ENCODE data around the gene RAD21L1. TPM values are rescaled to one million over a fixed set of nuclear protein-coding genes. Genes with fewer than 3 reads are reported as not detected.

RAD21L1 gene
- total and polyA plus RNA-seq, 8 donors: not detected

GRCh38 chr20:1195226-1195625, 30.6 kb upstream of the RAD21L1 start:
- Histone ChIP-seq H3K36me3 (no peaks in the 10 kb centered on the region), H3K4me1 (no peaks in the 10 kb centered on the region), H3K4me3 (no peak overlapping the region), H3K27me3 (no peaks in the 10 kb centered on the region), H3K27ac (no peak overlapping the region), H3K9me3 (no peaks in the 10 kb centered on the region)
- ATAC-seq: no peak
- TF ChIP-seq CTCF (IDR thresholded peaks at IDR 0.05): no peak
- FAIRE-seq: no peak
- DNase-seq: no peak
- 85 to 89% methylated on average over 1 of the region's 1 CpG for WGBS, 2 donors
- intact Hi-C loops (cut with DNase I): loop anchor here in 1 of 3 donors (10.0 kb wide), 1 partner anchor 380 kb away; no protein-coding TSS in a partner anchor

GRCh38 chr20:1196634-1197033, 29.2 kb upstream of the RAD21L1 start:
- Histone ChIP-seq H3K9me3 (no peaks in the 10 kb centered on the region), H3K4me3 (no peak overlapping the region), H3K27ac (no peak overlapping the region), H3K4me1 (no peaks in the 10 kb centered on the region), H3K27me3 (no peaks in the 10 kb centered on the region), H3K36me3 (no peaks in the 10 kb centered on the region)
- WGBS, 2 donors: 67 to 88% methylated on average over 2 of the region's 2 CpGs
- ATAC-seq (no peak), FAIRE-seq (no peak), DNase-seq (no peak)
- no peak for TF ChIP-seq CTCF (IDR thresholded peaks at IDR 0.05)
- intact Hi-C loops (cut with DNase I): loop anchor here in 1 of 3 donors (10.0 kb wide), 1 partner anchor 382 kb away; no protein-coding TSS in a partner anchor

DNA sequence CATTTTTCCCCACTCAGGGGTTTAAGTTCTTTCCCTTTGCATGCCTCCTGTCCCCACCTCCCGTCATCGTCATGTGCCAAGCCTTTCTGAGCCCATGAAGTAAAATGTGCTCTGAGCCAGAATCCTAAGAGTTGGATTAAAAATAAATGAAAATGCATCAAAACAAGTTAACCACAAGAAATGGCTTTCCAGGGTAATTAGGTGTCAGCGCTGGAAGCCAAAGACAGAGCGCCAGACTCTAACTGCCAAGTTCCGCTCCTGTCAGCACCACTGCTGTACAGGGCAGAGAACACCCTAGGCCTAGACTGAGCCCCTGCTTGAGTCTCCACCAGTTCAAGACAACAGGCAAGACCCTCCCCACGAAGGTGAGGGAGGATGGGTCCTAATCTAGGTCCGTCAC, 28.0 kb upstream of the RAD21L1 start:
- H3K4me1 ChIP-seq: no peaks in the 10 kb centered on the region
- 76 to 80% methylated on average over 7 of the region's 7 CpGs for whole genome bisulfite sequencing, 2 donors
- H3K4me3 ChIP-seq: no peak overlapping the region
- FAIRE-seq (no peak), ATAC-seq (no peak), DNase-seq (no peak)
- no peaks in the 10 kb centered on the region for H3K27me3 ChIP-seq
- intact Hi-C loops (cut with DNase I): loop anchor here in 1 of 3 donors (10.0 kb wide), 1 partner anchor 383 kb away; no protein-coding TSS in a partner anchor
- H3K27ac ChIP-seq: no peak overlapping the region
- H3K9me3 ChIP-seq: no peaks in the 10 kb centered on the region
- no peaks in the 10 kb centered on the region for H3K36me3 ChIP-seq
- TF ChIP-seq CTCF (IDR thresholded peaks at IDR 0.05): no peak

DNA sequence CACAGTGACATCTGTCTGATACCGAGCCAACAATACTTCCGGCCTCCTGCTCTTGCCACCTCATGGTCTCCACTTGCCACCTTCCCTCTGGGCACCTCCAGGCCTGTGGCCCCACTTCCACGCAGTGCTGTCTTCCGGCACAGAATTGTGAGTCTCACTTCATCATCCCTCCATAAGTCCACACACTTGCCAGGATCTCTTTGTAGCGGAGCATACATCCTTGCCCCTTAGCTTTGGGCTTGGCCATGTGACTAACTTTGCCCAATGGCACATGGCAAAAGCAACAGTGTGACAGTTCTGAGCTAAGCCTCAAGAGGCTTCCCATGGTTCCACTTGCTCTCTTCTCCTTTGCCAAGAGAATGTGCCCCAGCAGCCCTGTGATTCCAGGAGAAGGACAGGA, 27.1 kb upstream of the RAD21L1 start:
- TF ChIP-seq CTCF (IDR thresholded peaks at IDR 0.05): no peak
- intact Hi-C loops (cut with DNase I): loop anchor here in 1 of 3 donors (10.0 kb wide), 1 partner anchor 384 kb away; no protein-coding TSS in a partner anchor
- Histone ChIP-seq H3K36me3 (no peaks in the 10 kb centered on the region), H3K27ac (no peak overlapping the region), H3K27me3 (no peaks in the 10 kb centered on the region), H3K4me3 (no peak overlapping the region), H3K4me1 (no peaks in the 10 kb centered on the region), H3K9me3 (no peaks in the 10 kb centered on the region)
- ATAC-seq (no peak), FAIRE-seq (no peak), DNase-seq (no peak)
- 74 to 87% methylated on average over 5 of the region's 5 CpGs for WGBS, 2 donors

DNA sequence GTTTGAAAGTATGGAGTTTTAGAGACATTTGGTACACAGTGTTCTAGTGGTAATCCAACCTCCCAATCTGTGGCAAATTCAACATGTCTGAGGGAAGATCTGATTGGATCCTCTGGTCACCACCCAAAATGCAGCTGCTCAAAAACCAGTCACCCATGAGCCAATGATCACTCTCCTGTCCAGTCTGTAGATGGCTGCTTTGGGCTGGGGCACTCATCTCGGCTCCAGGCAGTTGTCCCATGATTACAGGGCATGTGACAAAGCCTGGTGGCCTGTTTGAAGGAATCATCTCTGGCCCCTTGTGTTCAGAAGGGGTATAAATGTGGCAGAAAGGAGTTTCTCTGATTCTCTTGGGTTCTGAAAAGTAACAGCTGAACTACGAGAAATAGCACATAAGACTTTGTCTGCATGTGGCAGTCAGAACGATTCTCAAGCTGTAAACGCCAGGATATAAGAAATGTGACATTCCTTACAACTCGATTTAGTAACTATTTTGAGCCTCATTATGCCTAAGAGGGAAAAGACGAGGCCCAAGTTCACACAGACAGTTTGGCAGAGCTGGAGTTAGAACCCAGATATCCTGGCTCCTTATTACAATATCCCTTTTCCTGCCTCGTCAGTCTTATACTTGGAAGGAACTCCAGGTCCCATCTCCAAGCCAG, 26.5 kb upstream of the RAD21L1 start:
- no peak for TF ChIP-seq CTCF (IDR thresholded peaks at IDR 0.05)
- intact Hi-C loops (cut with DNase I): loop anchor here in 1 of 3 donors (10.0 kb wide), 1 partner anchor 385 kb away; no protein-coding TSS in a partner anchor
- H3K27ac ChIP-seq: no peak overlapping the region
- no peaks in the 10 kb centered on the region for H3K27me3 ChIP-seq
- no peak for DNase-seq
- H3K4me1 ChIP-seq: no peaks in the 10 kb centered on the region
- no peaks in the 10 kb centered on the region for H3K9me3 ChIP-seq
- H3K4me3 ChIP-seq: no peak overlapping the region
- FAIRE-seq: no peak
- no peak for ATAC-seq
- 61 to 62% methylated on average over 7 of the region's 7 CpGs for WGBS, 2 donors
- no peaks in the 10 kb centered on the region for H3K36me3 ChIP-seq

All from pancreas (tissue), 10 donors.